Adrenal gland (tissue), 5 donors: ENCODE results near the gene ZNG1E.
"Not testable (repeated sequence)": the region's sequence is repeated elsewhere in the genome, so short reads cannot be mapped to it uniquely, and the experiment has no call there.

Experiments
- POLR2A ChIP-seq, 2 donors: fragments of 450-650 bp; IDR thresholded peaks; one replicate each; pipeline ENCODE4 v1.6.1; 2017; ENCODE audit warnings: antibody characterized with exemption in 2 of 2, mild to moderate bottlenecking in 2 of 2, moderate library complexity in 1 of 2
- TF ChIP-seq, protein P1 (sequence below), 6 experiments: fragments of 450-650 bp in 4 of 6; fragments of 200-600 bp in 2 of 6; sonication (generic) in 1 of 6; IDR thresholded peaks; 1 replicate in 5 of 6; 2 replicates in 1 of 6; pipeline versions ENCODE4 v1.5.1 to v1.8.0; 2016 to 2021; ENCODE audit warnings: antibody characterized with exemption in 6 of 6, mild to moderate bottlenecking in 2 of 6, moderate library complexity in 1 of 6
- donor health status: DM: no; HTN: no; CAD: no.

DNA sequence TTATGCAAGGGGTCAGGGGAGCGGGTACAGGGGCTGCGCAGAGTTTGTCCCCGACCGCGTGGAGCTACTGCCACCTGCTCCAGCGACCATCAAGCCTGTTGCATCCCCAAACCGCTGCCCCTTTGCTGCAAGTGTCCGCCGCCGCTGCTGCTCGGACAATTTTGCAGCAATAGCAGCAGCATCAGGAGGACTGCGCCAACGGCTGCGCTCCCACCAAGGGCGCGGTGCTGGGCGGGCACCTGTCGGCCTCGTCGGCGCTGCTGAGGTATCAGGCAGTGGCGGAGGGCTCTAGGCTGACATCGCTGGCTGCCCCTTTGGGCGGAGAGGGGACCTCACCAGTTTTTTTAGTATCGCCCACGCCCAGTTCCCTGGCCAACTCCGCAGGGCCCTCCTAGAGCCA lies 62.4 kb downstream of the ZNG1E start:
- TF ChIP-seq, protein P1, sequence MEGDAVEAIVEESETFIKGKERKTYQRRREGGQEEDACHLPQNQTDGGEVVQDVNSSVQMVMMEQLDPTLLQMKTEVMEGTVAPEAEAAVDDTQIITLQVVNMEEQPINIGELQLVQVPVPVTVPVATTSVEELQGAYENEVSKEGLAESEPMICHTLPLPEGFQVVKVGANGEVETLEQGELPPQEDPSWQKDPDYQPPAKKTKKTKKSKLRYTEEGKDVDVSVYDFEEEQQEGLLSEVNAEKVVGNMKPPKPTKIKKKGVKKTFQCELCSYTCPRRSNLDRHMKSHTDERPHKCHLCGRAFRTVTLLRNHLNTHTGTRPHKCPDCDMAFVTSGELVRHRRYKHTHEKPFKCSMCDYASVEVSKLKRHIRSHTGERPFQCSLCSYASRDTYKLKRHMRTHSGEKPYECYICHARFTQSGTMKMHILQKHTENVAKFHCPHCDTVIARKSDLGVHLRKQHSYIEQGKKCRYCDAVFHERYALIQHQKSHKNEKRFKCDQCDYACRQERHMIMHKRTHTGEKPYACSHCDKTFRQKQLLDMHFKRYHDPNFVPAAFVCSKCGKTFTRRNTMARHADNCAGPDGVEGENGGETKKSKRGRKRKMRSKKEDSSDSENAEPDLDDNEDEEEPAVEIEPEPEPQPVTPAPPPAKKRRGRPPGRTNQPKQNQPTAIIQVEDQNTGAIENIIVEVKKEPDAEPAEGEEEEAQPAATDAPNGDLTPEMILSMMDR (IDR thresholded peaks at IDR 0.05) = not testable (repeated sequence)
- not testable (repeated sequence) for TF ChIP-seq POLR2A (IDR thresholded peaks at IDR 0.05)
